ENCODE measurements around the gene HPGDS.
"Not testable (repeated sequence)": the region's sequence is repeated elsewhere in the genome, so short reads cannot be mapped to it uniquely, and the experiment has no call there.

Gene HPGDS

DNA sequence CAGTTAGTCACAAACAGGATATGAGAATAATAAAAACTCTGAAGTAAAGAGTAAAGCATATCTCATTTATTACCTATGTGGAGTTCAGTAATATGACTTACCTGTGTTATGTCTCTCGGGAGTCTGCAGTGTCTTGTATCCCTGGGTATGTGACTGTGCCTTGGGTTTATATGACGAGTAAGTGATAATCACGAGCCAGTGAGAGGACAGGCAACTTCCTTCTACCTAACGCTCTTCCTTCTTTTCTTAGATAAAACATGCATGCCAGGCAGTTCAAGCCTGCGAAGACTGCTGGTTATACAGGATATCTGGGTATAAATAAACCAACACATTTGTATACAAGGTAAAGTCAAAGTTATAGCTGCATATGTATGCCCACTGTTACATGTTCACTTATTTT, at the start of gene HPGDS:
Gene HPGDS, minus strand, starts transcription at position 143 of the 400 bp plus-strand sequence. CDS start 8,207 bp downstream, outside the sequence.
- DNase-seq: no peak

- no peak for DNase-seq
Measured at GRCh38 chr4:94390804-94391410, 48.3 kb upstream of the HPGDS start.

GRCh38 chr4:94389595-94390267, 47.1 kb upstream of the HPGDS start:
- no peak for DNase-seq

- DNase-seq: not testable (repeated sequence)
Measured at GRCh38 chr4:94387965-94388364, 45.3 kb upstream of the HPGDS start.

DNA sequence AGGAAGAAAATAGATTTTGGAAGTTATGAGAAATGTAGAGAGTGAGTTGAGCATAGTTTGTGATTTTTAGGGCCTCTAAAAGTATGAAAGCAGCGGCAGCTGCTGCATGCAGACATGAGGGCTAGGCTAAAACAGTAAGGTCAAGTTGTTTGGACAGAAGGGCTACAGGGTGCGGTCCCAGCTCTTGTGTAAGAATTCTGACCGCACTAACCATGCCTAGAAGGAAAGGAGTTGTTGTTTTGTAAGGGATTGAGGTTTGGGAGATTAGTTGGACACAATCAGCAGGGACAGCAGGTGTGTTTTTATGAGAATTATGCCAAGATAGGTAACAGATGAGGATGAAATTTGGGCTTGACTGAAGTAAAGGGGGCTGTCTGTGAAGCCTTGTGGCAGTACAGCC, 42.8 kb upstream of the HPGDS start:
- DNase-seq: not testable (repeated sequence)

- not testable (repeated sequence) for DNase-seq
Measured at GRCh38 chr4:94382891-94383290, 40.3 kb upstream of the HPGDS start.

DNA sequence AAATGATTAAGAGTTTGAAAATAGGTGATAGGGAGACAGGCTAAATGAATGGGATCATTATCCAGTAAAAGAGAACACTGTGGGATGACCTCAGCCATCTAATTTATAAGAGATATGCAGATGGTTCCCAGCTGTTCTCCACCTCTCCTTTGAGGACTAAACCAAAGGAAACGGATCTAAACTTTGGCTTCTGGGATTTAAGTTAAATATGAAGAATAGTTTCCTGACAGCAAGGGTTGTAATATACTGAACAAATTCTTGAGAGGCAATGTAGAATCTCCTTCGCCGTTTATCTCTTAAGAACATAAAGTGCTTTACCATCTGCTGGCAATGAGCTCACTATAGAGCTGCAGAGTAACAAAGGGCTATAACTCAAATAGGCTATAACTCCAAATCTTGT, 35.4 kb upstream of the HPGDS start:
- no peak for DNase-seq

DNA sequence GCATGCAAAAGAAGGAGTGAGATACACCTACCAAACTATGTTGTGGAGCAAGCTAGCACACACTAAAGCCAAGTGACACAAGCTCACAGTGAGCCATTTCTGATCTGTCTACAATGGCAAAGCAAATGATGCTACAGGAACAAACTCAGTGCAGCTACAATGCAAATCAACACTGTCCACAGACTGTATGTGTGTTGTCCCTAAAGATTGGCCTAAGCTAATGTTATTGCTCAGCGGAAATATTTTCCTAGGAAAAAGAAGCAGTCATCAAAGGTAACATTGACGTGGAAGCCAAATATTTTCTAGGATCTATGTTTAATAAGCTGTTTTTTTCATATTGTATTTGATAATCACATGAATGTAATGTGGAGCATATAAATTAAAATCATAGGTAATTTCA, 34.7 kb upstream of the HPGDS start:
- no peak for DNase-seq

- DNase-seq: no peak
Measured at GRCh38 chr4:94375364-94375763, 32.7 kb upstream of the HPGDS start.

GRCh38 chr4:94373752-94374151, 31.1 kb upstream of the HPGDS start:
- DNase-seq: no peak

DNA sequence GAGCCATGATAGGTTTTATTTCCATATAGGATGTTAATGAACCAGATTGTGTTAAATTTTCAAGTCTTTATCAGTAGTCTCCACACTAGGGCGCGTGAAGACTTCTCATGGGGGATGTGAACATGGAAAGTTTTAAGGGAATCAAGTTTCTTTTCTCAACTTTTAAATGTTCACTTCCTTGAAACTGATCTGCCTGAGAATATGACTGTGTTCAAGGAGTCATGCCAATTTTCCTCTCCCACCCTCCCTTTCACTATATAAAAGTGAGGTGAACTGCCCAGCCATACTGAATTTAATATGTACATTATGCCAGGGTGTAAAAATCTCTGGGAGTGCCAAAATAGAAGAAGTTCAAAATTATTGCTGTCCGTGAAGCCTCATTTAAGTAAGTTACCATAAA, 30.4 kb upstream of the HPGDS start:
- DNase-seq: no peak

DNA sequence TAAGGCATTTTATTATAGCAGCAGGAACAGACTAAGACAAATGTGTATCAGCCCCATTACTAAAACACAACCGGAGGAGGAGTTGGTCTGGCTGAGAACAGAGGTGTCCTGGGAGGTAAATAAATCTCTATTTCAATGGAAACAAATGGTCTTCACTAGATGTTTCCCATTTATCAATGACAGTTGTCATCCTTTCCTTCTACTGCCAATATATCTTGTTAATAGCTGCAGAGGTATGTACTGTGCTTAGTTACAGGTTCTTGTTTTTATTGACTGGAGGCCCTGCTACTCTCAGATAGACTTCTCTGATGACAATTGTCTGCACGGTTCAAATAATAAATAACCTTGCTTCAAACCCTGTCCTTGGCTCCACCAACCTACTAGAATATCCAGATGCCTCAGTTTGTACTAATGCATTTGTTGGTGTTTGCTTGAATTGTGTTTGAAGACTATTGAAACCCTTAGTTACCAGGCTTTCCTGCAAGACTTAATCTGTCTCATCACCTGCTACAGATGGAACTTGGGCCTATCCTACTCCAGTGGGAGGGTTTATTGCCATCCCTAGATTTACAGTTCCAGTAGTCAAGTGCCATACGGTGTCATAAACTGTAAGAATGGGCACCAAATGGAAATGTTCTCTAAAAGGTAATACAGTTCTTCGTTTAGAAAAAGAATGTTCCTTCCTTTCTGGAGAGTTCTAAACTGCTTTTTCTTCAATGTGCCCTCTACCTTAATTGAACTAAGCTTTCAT, 29.8 kb upstream of the HPGDS start:
- no peak for DNase-seq

GRCh38 chr4:94371290-94371689, 28.7 kb upstream of the HPGDS start:
- no peak for DNase-seq

GRCh38 chr4:94370533-94371254, 28.1 kb upstream of the HPGDS start:
- no peak for DNase-seq

- DNase-seq: no peak
Measured at GRCh38 chr4:94369046-94369445, 26.4 kb upstream of the HPGDS start.

DNA sequence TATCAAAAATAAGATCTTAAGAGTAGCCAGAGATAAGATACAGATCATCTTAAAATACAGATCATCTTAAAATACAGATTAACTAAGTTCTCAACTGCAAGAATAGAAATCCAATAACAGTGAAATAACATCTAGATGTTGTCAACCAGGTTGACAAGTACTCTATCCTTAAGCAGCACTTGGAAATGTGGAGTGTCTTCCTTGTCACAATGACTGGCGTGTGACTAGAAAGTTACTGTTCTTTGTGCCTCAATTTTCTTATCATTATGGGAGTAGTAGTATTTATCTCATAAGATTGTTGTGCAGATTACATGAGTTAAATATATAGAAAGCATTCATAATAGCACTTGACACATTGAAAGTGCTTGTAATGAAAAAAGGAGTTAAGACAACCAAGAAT, 25.8 kb upstream of the HPGDS start:
- no peak for DNase-seq

- DNase-seq: no peak
Measured at GRCh38 chr4:94365304-94365703, 22.7 kb upstream of the HPGDS start.

DNA sequence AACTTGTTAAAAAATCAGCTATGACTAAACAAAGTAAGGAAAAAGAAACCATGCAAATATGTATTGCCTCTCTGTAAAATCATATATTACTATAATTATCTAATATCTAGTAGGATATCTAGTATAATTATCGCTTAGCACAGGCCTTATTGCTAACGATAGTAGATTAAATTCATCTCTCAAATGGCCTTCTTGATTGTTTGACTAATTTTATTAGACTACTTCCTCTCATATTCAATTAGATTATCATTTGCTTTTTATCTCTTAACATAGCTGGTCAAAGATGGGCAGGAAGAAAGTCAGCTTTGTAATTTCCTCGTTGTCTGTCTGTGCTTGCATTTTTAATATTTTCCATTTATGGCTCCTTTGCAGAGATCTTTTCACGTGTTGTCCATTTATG, 21.9 kb upstream of the HPGDS start:
- DNase-seq: no peak

GRCh38 chr4:94363136-94363655, 20.6 kb upstream of the HPGDS start:
- no peak for DNase-seq

DNA sequence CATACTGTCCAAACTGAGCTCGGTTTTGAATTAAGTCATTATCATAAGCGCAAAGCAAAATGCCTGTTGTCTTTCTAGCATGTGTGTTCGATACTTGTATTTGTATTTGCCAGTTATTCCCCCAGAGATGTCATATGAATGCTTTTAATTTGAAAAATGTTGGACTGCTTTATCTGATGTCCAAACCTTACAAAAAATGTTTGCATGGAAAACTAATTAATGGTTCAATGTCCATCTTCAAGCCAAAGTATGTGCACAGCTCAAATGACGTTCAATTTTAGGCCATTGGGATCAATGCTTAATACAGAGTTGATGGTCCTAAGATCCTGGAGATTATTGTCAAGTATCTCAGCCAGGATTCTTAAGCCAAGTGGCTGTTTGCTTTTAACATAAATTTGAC, 17.2 kb upstream of the HPGDS start:
- no peak for DNase-seq

- DNase-seq: no peak
Measured at GRCh38 chr4:94359221-94359620, 16.6 kb upstream of the HPGDS start.

GRCh38 chr4:94358101-94358500, 15.5 kb upstream of the HPGDS start:
- no peak for DNase-seq

DNA sequence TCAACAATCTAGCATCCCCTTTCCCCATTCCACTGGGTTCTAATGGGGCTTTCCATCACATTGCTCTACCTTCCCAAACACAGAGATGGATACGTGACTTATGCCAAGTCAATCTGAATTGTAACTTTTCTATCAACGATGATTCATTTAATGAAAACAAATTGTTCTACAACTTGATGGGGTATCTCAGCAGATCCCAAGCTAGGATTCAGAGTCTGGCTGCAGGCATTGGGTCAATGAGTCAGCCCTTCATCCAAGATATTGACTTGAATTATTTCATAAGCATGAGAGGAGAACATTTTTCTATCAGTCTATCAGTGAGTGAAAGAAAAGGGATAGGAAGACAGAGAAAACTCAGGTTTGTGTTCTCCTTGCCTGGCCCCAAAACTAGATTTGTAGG, 15.0 kb upstream of the HPGDS start:
- no peak for DNase-seq

Measured in NCI-H2029 (cell line).